Smooth muscle cell of the coronary artery (primary cell): ENCODE measurements around the gene OR6B2. TPM values are rescaled to one million over a fixed set of nuclear protein-coding genes. Genes with fewer than 3 reads are reported as not detected.

Source experiments
- total RNA-seq: library from RNA; depleted of rRNA; stranded (reverse); fragments of >200 nt; gene quantifications from 2 replicates; pipeline ENCODE4 v1.2.3, GENCODE V29; 2014; ENCODE audit warnings: low replicate concordance

The OR6B2 gene
- total RNA-seq = not detected in 2 replicates

GRCh38 chr2:240030379-240031094 is at the start of gene OR6B2:
Gene OR6B2 (minus strand): TSS chr2:240030429. CDS start chr2:240030429, 0 bp downstream.

DNA sequence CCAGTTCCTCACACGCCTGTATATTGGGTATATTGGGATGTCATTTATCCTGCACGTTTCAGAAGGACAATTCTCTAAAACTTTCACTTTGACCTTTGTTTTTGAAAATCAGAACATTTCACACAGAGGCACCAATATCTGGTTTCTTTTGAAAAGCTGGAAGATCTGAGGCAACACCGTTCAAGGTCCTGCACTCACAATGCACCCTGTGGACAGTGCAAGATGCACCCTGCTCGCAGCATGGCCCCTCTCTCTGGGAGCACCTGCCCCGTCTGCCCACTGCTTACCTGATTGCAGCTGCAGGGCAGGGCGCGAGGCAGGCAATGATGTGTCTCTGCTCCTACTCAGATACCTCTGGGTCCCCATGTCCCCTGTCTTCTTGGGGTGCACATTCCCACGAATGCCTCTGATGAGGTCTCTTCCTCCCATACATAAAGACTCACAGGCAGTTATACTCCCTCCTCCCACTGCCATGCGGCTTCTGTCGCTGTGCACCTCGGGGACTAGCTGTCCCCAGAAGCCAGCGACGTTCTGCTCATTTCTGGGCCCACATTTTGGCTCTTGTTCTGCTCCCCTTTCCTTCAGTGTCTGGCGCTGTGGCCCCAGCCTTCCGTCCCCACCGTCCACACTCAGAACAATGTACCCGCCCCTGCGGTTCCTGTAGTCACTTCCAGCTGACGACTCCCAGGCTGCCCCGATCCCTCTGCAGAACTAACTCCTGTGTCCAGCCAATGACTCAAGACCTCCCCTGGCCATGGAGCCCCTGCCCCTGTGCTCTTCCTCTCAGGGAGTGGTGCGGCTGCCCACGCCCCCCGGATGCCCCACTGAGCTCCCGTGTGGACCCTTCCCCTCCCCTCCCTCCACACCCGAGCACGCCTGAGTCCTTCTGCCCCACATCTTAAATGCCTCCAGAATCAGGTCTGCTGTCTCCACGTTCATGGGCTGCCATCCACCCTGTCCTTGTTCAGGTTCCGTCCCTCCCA is 23.2 kb upstream of the OR6B2 start, which contains the start of gene OR6B3:
OR6B3 (minus strand) TSS at position 349 of the 983 bp plus-strand sequence.

Other genes with a start within 250 kb of the OR6B2 start
- gene NDUFA10, start 5.1 kb downstream of the OR6B2 start, total RNA-seq = 122 and 129 TPM in 2 replicates
- not detected in 2 replicates for gene OR6B3, start 23.1 kb upstream of the OR6B2 start, total RNA-seq
- gene COPS9, start 105.9 kb upstream of the OR6B2 start, total RNA-seq = 63.1 and 151 TPM in 2 replicates
- gene OTOS, start 110.2 kb upstream of the OR6B2 start, total RNA-seq = 0.23 TPM in 1 of 2 replicates, not detected in the other